GM23338 (cell line): Measurements from ENCODE around the gene ANO10. TPM values are rescaled to one million over a fixed set of nuclear protein-coding genes. Genes with fewer than 3 reads are reported as not detected.

Experiments used
- ATAC-seq: fragments of 200-7000 bp; cut with Tn5 transposase; 3 replicates; pipeline ENCODE4 v1.9.1; 2020
- DNase-seq: peaks from one replicate; pipeline ENCODE4 v3.0.0-alpha.2; 2015; ENCODE audit warnings: low spot score
- H2AFZ ChIP-seq: fragments of 200-600 bp; sonication (generic); 2 replicates; pipeline ENCODE4 v1.8.0; 2016; ENCODE audit warnings: antibody characterized with exemption, mild to moderate bottlenecking, moderate library complexity
- H3F3A ChIP-seq: fragments of 200-600 bp; sonication (generic); replicated peaks from 2 replicates; pipeline ENCODE4 v1.8.0; 2017; ENCODE audit warnings: antibody characterized with exemption, mixed run types, low read depth
- H3K27ac ChIP-seq: fragments of 200-600 bp; sonication (generic); 2 replicates; pipeline ENCODE4 v1.6.1; 2016; ENCODE audit warnings: low read depth
- H3K27me3 ChIP-seq: fragments of 200-600 bp; sonication (generic); 2 replicates; pipeline ENCODE4 v1.8.0; 2016; ENCODE audit warnings: mild to moderate bottlenecking, mixed run types, moderate library complexity; ENCODE audit not compliant: insufficient read depth
- H3K36me3 ChIP-seq: fragments of 200-600 bp; sonication (generic); 2 replicates; pipeline ENCODE4 v1.8.0; 2016; ENCODE audit warnings: mild to moderate bottlenecking; ENCODE audit not compliant: insufficient read depth
- H3K4me1 ChIP-seq: fragments of 200-600 bp; sonication (generic); 2 replicates; pipeline ENCODE4 v1.8.0; 2016; ENCODE audit warnings: mild to moderate bottlenecking, moderate library complexity; ENCODE audit not compliant: insufficient read depth
- H3K4me2 ChIP-seq: fragments of 200-600 bp; sonication (generic); 2 replicates; pipeline ENCODE4 v1.7.1; 2017; ENCODE audit warnings: mixed run types
- H3K4me3 ChIP-seq: fragments of 200-600 bp; sonication (generic); 2 replicates; pipeline ENCODE4 v1.6.1; 2016; ENCODE audit warnings: mixed run types
- H3K79me2 ChIP-seq: fragments of 200-600 bp; sonication (generic); replicated peaks from 2 replicates; pipeline ENCODE4 v1.8.0; 2017; ENCODE audit warnings: mild to moderate bottlenecking; ENCODE audit not compliant: insufficient read depth
- H3K9me2 ChIP-seq: fragments of 200-600 bp; sonication (generic); 2 replicates; pipeline ENCODE4 v1.8.0; 2017; ENCODE audit not compliant: insufficient read depth
- H4K20me1 ChIP-seq: fragments of 200-600 bp; sonication (generic); replicated peaks from 2 replicates; pipeline ENCODE4 v1.8.0; 2017; ENCODE audit warnings: mild to moderate bottlenecking; ENCODE audit not compliant: insufficient read depth
- H3K27ac Mint-ChIP-seq: 2 replicates; pipeline ENCODE4 v1.8.0; 2020; ENCODE audit warnings: inconsistent platforms, mild to moderate bottlenecking, moderate library complexity, mixed read lengths
- H3K27me3 Mint-ChIP-seq: 3 replicates; pipeline ENCODE4 v1.8.0; 2022; ENCODE audit warnings: low read depth, mild to moderate bottlenecking, moderate library complexity, mixed read lengths, inconsistent platforms; ENCODE audit not compliant: insufficient read depth, poor library complexity
- H3K36me3 Mint-ChIP-seq: 3 replicates; pipeline ENCODE4 v1.8.0; 2021; ENCODE audit warnings: low read depth, mild to moderate bottlenecking, inconsistent platforms, moderate library complexity, mixed read lengths
- H3K4me1 Mint-ChIP-seq: 3 replicates; pipeline ENCODE4 v1.8.0; 2020; ENCODE audit warnings: mild to moderate bottlenecking, inconsistent platforms, mixed read lengths
- H3K4me3 Mint-ChIP-seq: 3 replicates; pipeline ENCODE4 v1.8.0; 2021; ENCODE audit warnings: moderate library complexity, mild to moderate bottlenecking, inconsistent platforms, mixed read lengths
- H3K9me3 Mint-ChIP-seq: 3 replicates; pipeline ENCODE4 v1.8.0; 2020; ENCODE audit warnings: moderate library complexity, mild to moderate bottlenecking, inconsistent platforms, mixed read lengths
- CTCF ChIP-seq, 2 experiments: fragments of 200-600 bp in 1 of 2; sonication (generic) in 1 of 2; conservative IDR thresholded peaks; 2 replicates each; pipeline versions ENCODE4 v1.5.1 to v1.6.1; 2016 to 2017; ENCODE audit warnings: antibody characterized with exemption in 2 of 2, low read depth in 2 of 2, mild to moderate bottlenecking in 2 of 2, moderate library complexity in 1 of 2
- ETS1 ChIP-seq: IDR thresholded peaks from 2 replicates; pipeline ENCODE4 v1.6.1; 2016; ENCODE audit warnings: antibody characterized with exemption
- EZH2 ChIP-seq: fragments of 200-600 bp; sonication (generic); IDR thresholded peaks from one replicate; pipeline ENCODE4 v1.8.0; 2017; ENCODE audit warnings: antibody characterized with exemption, mild to moderate bottlenecking, low read depth; ENCODE audit not compliant: unreplicated experiment
- ZNF462 ChIP-seq: fragments of 250-450 bp; sonication (Bioruptor Pico); IDR thresholded peaks from 2 replicates; pipeline ENCODE4 v1.5.0; 2020; ENCODE audit warnings: mild to moderate bottlenecking, moderate library complexity
- polyA plus RNA-seq: library from polyadenylated mRNA; unstranded; fragments of >200 nt; fragmentation: Nextera tagmentation; extraction: Ambion mirVana; gene quantifications from 2 replicates; pipeline ENCODE4 v1.2.1, GENCODE V29; 2016
- total RNA-seq: library from RNA; depleted of rRNA; stranded (reverse); fragments of >200 nt; shearing (Covaris generic); gene quantifications from 2 replicates; pipeline ENCODE4 v1.2.3, GENCODE V29; 2014

Gene ANO10
- total and polyA plus RNA-seq, 2 experiments from 2014 or later: 29.2 to 48.1 TPM

GRCh38 chr3:43317461-43318316, 304.1 kb downstream of the ANO10 start (continued):
- TF ChIP-seq CTCF (conservative IDR thresholded peaks at IDR 0.05; ENCODE audit: low read depth in 2 of 2) (no peak), ETS1 (no peak)

GRCh38 chr3:43316783-43317460, 304.9 kb downstream of the ANO10 start:
- Histone ChIP-seq H3K4me3 (no peak overlapping the region), H3K79me2 (peaks cover 13% of the 10 kb centered on the region; the same call in 1 of the 2 replicates), H3K4me2 (peak overlapping the region; percentile 28; the same call in 1 of the 2 replicates), H3K27me3 (no peaks in the 10 kb centered on the region), H3K36me3 (no peaks in the 10 kb centered on the region), H3K27ac (peak overlapping the region; percentile 21), H3K4me1 (peaks cover 18% of the 10 kb centered on the region), H3K9me2 (no peaks in the 10 kb centered on the region), H3F3A (no peaks in the 10 kb centered on the region), H4K20me1 (no peaks in the 10 kb centered on the region), H2AFZ (no peak overlapping the region)
- DNase-seq (peak; percentile 66), ATAC-seq (peak; percentile 85)
- peaks cover 33% of the 10 kb centered on the region for H3K4me1 Mint-ChIP-seq
- TF ChIP-seq ZNF462 (0 out of 2 replicates have a peak, but pooled peaks have one; percentile 23), EZH2 (no peak)
- H3K36me3 Mint-ChIP-seq: peaks cover 4% of the 10 kb centered on the region; the same call in 1 of the 3 replicates
- H3K4me3 Mint-ChIP-seq: no peak overlapping the region
- H3K9me3 Mint-ChIP-seq: no peaks in the 10 kb centered on the region
- H3K27me3 Mint-ChIP-seq: no peaks in the 10 kb centered on the region
- H3K27ac Mint-ChIP-seq: peak overlapping the region; percentile 69
